LNCAP (cell line): Measurements from ENCODE around the gene ZNF619.

ENCODE experiments used
- CTCF ChIP-seq: fragments of 450-650 bp; IDR thresholded peaks from 2 replicates; pipeline ENCODE4 v1.5.1; 2017; ENCODE audit warnings: mild to moderate bottlenecking

The ZNF619 gene

GRCh38 chr3:40458473-40458872 is 18.4 kb upstream of the ZNF619 start:
- TF ChIP-seq CTCF, result no peak

GRCh38 chr3:40461161-40461560 is 15.8 kb upstream of the ZNF619 start:
- TF ChIP-seq CTCF, result no peak

GRCh38 chr3:40463579-40463978 is 13.3 kb upstream of the ZNF619 start:
- no peak for TF ChIP-seq CTCF

- no peak for TF ChIP-seq CTCF
Observed at GRCh38 chr3:40464339-40465110, 12.4 kb upstream of the ZNF619 start.

GRCh38 chr3:40465111-40465407 is 11.9 kb upstream of the ZNF619 start:
- TF ChIP-seq CTCF, result no peak

GRCh38 chr3:40465456-40465855 is 11.5 kb upstream of the ZNF619 start:
- no peak for TF ChIP-seq CTCF

GRCh38 chr3:40468018-40468417 is 8.9 kb upstream of the ZNF619 start:
- TF ChIP-seq CTCF, result no peak

- no peak for TF ChIP-seq CTCF
Observed at GRCh38 chr3:40470701-40471100, 6.2 kb upstream of the ZNF619 start.
